WI38 (cell line): Measurements from ENCODE around the gene FRMD4A.
"Not testable (repeated sequence)": the region's sequence is repeated elsewhere in the genome, so short reads cannot be mapped to it uniquely, and the experiment has no call there.

ENCODE experiments used
- H3K4me3 ChIP-seq: 2 replicates; pipeline ENCODE4 v1.5.1; 2011; ENCODE audit warnings: low read depth, mild to moderate bottlenecking, control low read depth, low read length
- TF ChIP-seq, protein P1 (sequence below): IDR thresholded peaks from 2 replicates; pipeline ENCODE4 v1.5.1; 2012; ENCODE audit warnings: low read depth, mild to moderate bottlenecking, control low read depth, low read length

Gene FRMD4A

DNA sequence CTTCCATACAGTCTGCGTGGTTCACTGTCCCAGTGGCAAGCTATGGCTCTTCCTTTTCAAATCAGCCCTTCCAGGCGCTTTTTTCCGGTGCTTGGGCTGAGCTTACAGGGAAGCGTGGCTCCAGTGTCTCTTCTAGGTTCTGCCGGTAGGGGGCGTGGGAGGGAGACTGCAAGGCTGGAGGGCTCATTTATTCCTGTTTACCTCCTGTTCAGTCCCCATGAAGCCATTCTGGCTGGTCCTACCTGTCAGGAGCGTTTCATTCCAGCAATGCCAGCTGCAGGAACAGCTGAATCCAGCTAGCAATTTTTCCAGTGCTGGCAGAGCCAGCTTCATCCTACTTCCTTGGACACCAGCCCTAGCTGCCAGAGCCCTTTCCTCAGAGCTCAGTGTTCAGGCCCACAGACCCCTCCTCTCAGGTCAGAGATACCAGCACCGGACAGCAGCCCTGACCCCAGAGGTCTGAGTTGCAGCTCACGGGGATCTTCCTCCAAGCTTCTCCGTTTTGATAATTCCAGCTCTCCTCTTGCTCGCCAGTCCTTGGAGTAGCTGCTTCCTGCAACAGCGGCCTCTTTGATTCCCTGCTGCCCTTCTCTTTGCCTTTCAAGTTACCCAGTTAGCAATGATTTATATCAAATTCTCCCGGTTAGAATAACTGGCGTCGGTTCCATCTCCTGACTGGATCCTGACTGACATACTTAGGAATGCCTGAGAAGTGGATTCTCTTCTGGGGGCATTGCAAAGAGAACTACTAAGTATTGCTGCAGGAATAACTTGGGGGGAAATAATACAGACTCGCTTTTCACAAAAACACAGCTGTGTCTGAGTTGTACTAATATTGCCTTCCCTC is 129.8 kb downstream of the FRMD4A start:
- TF ChIP-seq, protein P1, sequence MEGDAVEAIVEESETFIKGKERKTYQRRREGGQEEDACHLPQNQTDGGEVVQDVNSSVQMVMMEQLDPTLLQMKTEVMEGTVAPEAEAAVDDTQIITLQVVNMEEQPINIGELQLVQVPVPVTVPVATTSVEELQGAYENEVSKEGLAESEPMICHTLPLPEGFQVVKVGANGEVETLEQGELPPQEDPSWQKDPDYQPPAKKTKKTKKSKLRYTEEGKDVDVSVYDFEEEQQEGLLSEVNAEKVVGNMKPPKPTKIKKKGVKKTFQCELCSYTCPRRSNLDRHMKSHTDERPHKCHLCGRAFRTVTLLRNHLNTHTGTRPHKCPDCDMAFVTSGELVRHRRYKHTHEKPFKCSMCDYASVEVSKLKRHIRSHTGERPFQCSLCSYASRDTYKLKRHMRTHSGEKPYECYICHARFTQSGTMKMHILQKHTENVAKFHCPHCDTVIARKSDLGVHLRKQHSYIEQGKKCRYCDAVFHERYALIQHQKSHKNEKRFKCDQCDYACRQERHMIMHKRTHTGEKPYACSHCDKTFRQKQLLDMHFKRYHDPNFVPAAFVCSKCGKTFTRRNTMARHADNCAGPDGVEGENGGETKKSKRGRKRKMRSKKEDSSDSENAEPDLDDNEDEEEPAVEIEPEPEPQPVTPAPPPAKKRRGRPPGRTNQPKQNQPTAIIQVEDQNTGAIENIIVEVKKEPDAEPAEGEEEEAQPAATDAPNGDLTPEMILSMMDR = peak; percentile 25; the same call in 1 of the 2 replicates
- H3K4me3 ChIP-seq = no peak overlapping the region

DNA sequence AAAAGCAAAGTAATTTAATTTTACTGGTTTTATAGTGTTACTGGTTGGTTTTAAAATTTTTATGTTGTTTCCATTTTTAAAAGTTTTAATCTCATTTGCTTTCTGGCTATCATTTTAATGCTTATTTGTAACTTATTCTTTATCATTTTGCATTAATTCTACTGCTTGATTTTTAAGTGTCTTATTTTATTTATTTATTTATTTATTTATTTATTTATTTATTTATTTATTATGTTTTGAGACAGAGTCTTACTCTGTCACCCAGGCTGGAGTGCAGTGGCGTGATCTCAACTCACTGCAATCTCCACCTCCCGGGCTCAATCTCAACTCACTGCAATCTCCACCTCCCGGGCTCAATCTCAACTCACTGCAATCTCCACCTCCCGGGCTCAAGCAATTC is 131.6 kb downstream of the FRMD4A start:
- not testable (repeated sequence) for H3K4me3 ChIP-seq

DNA sequence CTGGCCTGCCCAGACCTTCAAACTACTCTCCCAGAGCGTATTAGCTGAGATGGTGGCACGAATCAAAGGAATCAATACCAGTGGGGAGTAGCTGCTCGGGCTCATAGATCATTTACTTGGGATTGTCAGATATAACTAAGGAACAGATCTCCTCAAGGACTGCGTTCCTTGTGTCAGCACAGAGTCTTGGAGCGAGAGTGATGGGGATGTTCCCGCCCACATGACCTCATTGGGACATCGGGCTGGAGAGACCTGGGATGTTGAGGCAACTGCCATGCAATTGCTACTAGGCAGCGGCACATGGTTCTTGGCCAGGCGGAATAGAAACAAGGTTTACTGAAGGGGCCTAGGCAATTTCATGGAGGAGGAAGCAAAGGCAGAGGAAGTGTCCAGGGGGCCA is 132.6 kb downstream of the FRMD4A start:
- H3K4me3 ChIP-seq = no peak overlapping the region
- TF ChIP-seq, protein P1 = no peak

DNA sequence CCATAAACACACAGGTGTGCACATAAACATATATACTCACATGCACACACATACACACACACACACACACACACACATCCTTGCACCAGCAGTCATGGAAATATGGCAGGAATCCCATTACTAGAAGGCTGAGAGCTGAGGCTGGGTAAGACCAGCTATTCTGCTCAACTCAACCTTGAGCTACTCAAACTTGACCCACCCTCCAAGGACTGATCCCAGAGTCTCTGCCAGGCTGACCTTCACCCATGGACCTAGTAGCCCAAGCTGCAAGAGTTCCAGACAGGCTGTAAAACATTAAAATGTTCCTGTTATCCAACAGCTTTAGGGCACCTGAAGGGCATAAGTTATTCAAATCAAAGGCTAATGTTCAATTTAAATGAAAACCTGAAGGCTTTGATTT is 134.6 kb downstream of the FRMD4A start:
- TF ChIP-seq, protein P1 = no peak
- no peak overlapping the region for H3K4me3 ChIP-seq

DNA sequence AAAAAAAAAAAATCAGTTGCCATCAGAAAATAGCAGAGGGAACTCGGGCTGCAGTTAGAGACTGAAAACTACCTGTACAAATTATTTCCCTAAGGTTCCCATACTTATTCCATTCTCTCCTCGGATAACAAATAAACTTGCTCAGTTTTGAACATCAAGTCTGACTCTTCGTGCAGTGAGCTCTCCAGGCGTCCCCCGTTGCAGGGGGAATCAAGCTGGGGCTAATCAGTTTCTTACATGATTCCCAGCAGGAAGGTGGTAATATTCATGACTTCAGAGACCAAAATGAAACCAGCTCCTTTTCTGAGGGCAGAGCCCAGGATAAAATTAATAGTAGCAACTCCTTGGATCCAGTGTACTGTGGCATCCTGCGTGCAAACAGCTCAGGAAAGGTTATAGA is 135.3 kb downstream of the FRMD4A start:
- TF ChIP-seq, protein P1 = no peak
- H3K4me3 ChIP-seq = no peak overlapping the region

DNA sequence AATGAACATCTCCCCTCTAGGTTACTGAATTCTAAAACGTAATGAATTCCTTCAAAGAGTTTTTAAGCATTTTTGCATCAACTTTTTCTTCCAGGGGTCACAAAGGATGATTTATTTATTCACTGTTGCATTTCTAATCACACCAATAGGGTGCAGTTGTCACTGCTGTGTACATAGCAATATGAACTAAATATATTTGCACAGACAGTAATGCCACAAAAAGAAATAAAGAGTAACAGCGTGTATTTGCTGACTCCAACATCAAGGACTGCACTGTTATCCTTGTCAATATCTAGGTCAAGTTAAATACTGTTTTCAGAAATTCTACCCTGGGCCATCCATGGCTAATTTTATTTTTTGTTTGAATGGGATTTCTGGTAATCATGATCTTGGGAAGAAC is 138.0 kb downstream of the FRMD4A start:
- TF ChIP-seq, protein P1 = no peak
- H3K4me3 ChIP-seq = no peak overlapping the region

DNA sequence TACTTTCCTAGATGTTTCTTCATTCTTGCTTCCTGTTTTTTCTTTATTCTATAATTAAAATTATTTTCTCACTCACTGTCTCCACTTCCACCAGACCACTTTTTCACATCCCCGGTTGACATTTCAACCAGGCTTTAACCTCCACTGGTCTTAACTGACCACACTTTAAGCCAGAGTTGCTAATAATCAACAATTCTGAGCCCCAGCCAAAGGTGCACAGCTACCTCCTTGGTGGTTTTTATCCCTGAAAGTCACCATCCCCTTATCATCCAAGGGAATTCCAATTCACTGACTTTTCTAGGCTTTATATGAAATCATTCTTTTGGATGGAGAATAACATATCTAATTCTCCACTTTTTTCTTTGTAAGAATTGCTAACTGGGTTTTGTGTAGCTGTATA is 138.9 kb downstream of the FRMD4A start:
- TF ChIP-seq, protein P1 = no peak
- H3K4me3 ChIP-seq = no peak overlapping the region

DNA sequence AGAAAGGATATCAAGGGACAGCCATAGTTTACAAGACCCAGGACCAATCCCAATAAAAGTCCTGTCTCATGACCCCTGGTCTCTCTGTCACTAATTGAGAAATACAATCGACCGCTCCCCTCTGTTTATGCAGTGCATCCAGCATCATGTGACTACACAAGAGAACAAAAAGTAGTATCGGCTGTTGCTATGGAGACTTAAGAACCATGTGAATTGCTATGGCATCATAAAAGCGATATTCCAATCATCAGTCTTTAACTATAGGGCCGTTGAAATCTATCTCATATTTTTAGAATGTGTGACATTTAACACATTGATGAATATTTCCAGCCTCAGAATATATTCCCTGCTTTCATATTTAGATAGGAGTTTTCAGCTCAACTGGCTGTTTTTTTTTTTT is 139.3 kb downstream of the FRMD4A start:
- TF ChIP-seq, protein P1 = no peak
- no peak overlapping the region for H3K4me3 ChIP-seq
